ENCODE data around the gene MFRP.

- no peak for TF ChIP-seq TEAD4 (IDR thresholded peaks at IDR 0.05; ENCODE audit: borderline replicate concordance, insufficient read depth)
- TF ChIP-seq, protein P1, sequence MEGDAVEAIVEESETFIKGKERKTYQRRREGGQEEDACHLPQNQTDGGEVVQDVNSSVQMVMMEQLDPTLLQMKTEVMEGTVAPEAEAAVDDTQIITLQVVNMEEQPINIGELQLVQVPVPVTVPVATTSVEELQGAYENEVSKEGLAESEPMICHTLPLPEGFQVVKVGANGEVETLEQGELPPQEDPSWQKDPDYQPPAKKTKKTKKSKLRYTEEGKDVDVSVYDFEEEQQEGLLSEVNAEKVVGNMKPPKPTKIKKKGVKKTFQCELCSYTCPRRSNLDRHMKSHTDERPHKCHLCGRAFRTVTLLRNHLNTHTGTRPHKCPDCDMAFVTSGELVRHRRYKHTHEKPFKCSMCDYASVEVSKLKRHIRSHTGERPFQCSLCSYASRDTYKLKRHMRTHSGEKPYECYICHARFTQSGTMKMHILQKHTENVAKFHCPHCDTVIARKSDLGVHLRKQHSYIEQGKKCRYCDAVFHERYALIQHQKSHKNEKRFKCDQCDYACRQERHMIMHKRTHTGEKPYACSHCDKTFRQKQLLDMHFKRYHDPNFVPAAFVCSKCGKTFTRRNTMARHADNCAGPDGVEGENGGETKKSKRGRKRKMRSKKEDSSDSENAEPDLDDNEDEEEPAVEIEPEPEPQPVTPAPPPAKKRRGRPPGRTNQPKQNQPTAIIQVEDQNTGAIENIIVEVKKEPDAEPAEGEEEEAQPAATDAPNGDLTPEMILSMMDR (IDR thresholded peaks at IDR 0.05) = no peak
- TF ChIP-seq YY1 (IDR thresholded peaks at IDR 0.05; ENCODE audit: low read depth) = no peak
- TF ChIP-seq MXI1 (IDR thresholded peaks at IDR 0.05; ENCODE audit: low read depth, low read length) = no peak
- TF ChIP-seq CHD2 (IDR thresholded peaks at IDR 0.05; ENCODE audit: low read length, partially characterized antibody) = peak; percentile 15
- TF ChIP-seq TCF12 (IDR thresholded peaks at IDR 0.05) = peak; percentile 67; the same call in 1 of the 2 replicates
- TF ChIP-seq POLR2AphosphoS5 (IDR thresholded peaks at IDR 0.05; ENCODE audit: low read depth, low read length) = no peak
- no peak for TF ChIP-seq GABPA (IDR thresholded peaks at IDR 0.05; ENCODE audit: low read depth)
Measured at GRCh38 chr11:119369132-119369925, 22.8 kb upstream of the MFRP start.
